Panc1 (cell line): ENCODE measurements around the gene UACA. TPM values are rescaled to one million over a fixed set of nuclear protein-coding genes. Genes with fewer than 3 reads are reported as not detected.

Experiments used
- ATAC-seq: fragments of 200-7000 bp; cut with Tn5 transposase; 2 replicates; pipeline ENCODE4 v1.9.1; 2020; ENCODE audit warnings: mild to moderate bottlenecking, moderate library complexity
- BruUV-seq: library from RNA; stranded (reverse); fragments of 400-500 nt; replicated peaks from 2 replicates; lab custom pipeline; 2021; lab: Mats Ljungman, UMichigan
- CTCF ChIA-PET: fragments of 300-600 bp; sonication (Branson Sonifier 250); formaldehyde crosslinking; loops from one replicate; lab custom pipeline; 2022; ENCODE audit warnings: antibody characterized with exemption; lab: Charles Lee
- POLR2A ChIA-PET: fragments of 300-600 bp; sonication (Branson Sonifier 250); formaldehyde crosslinking; loops from one replicate; lab custom pipeline; 2022; ENCODE audit warnings: antibody characterized with exemption; lab: Charles Lee
- DNase-seq: peaks from one replicate; pipeline ENCODE4 v3.0.0-alpha.2; 2010; ENCODE audit warnings: low read depth, low spot score
- H3K27ac ChIP-seq: 2 replicates; pipeline ENCODE4 v1.5.1; 2011; ENCODE audit warnings: mild to moderate bottlenecking, low read length, inconsistent platforms
- H3K27me3 ChIP-seq: fragments of 200-500 bp; sonication (Bioruptor generic); 2 replicates; pipeline ENCODE4 v1.6.0; 2014; ENCODE audit warnings: low read length, inconsistent platforms; ENCODE audit not compliant: control insufficient read depth, insufficient read depth
- H3K36me3 ChIP-seq: fragments of 200-500 bp; sonication (Bioruptor generic); 2 replicates; pipeline ENCODE4 v1.5.1; 2014; ENCODE audit warnings: inconsistent platforms, mild to moderate bottlenecking, low read length, moderate library complexity; ENCODE audit not compliant: control insufficient read depth, insufficient read depth
- H3K4me1 ChIP-seq: 2 replicates; pipeline ENCODE4 v1.5.1; 2011; ENCODE audit warnings: inconsistent platforms, mild to moderate bottlenecking, low read length, moderate library complexity; ENCODE audit not compliant: control insufficient read depth, insufficient read depth
- H3K4me3 ChIP-seq, 2 experiments: 2 replicates each; pipeline ENCODE4 v1.5.1; 2011 to 2012; ENCODE audit warnings: low read depth in 2 of 2, low read length in 2 of 2, mild to moderate bottlenecking in 2 of 2, inconsistent platforms in 1 of 2, moderate library complexity in 1 of 2
- H3K9me3 ChIP-seq: fragments of 200-500 bp; sonication (Bioruptor generic); 2 replicates; pipeline ENCODE4 v1.5.1; 2014; ENCODE audit warnings: low read depth, mild to moderate bottlenecking, inconsistent platforms, low read length, moderate library complexity; ENCODE audit not compliant: control insufficient read depth, insufficient read depth
- CTCF ChIP-seq: fragments of 450-650 bp; IDR thresholded peaks from 2 replicates; pipeline ENCODE4 v1.5.1; 2017; ENCODE audit warnings: mild to moderate bottlenecking
- POLR2AphosphoS5 ChIP-seq: IDR thresholded peaks from 2 replicates; pipeline ENCODE4 v1.6.1; 2012; ENCODE audit warnings: mild to moderate bottlenecking, low read depth, low read length, moderate library complexity
- REST ChIP-seq, 2 experiments: IDR thresholded peaks; 2 replicates each; pipeline ENCODE4 v1.6.1; 2011 to 2012; ENCODE audit warnings: low read depth in 2 of 2, control low read depth in 1 of 2, low read length in 1 of 2, mild to moderate bottlenecking in 1 of 2, moderate library complexity in 1 of 2; ENCODE audit not compliant: insufficient read depth in 1 of 2
- SIN3A ChIP-seq: IDR thresholded peaks from 2 replicates; pipeline ENCODE4 v1.6.1; 2012; ENCODE audit warnings: low read depth, mild to moderate bottlenecking, low read length, moderate library complexity, borderline replicate concordance; ENCODE audit not compliant: insufficient read depth
- TCF7L2 ChIP-seq: IDR thresholded peaks from 2 replicates; pipeline ENCODE4 v1.6.1; 2011; ENCODE audit warnings: mild to moderate bottlenecking, low read depth, low read length, inconsistent platforms
- in situ Hi-C: cut with HindIII; loops from 2 replicates; pipeline ENCODE4 v1.10.0; 2016; ENCODE audit warnings: low sequenced_read_pairs, low pct_unique_long_range_greater_than_20kb
- intact Hi-C: fragments of 100-400 bp; cut with micrococcal nuclease; formaldehyde crosslinking; loops from one replicate; pipeline ENCODE4 v1.10.0; 2022; ENCODE audit not compliant: unreplicated experiment
- total RNA-seq: library from RNA; stranded (reverse); gene quantifications from one replicate; pipeline ENCODE4 v1.2.1, GENCODE V29; 2021; ENCODE audit not compliant: unreplicated experiment

The UACA gene
- total RNA-seq, 1 experiment from 2014 or later = 303 TPM

GRCh38 chr15:70766597-70766996 is 3.2 kb upstream of the UACA start:
- no peaks in the 10 kb centered on the region; the same call in 1 of the 2 replicates for H3K36me3 ChIP-seq
- peak overlapping the region; percentile 100 for H3K27ac ChIP-seq
- ChIA-PET CTCF (interaction anchor here (1.2 kb wide), 1 partner anchor 45 kb away, joined by 4 read pairs; no protein-coding TSS in a partner anchor), POLR2A (no interaction called here)
- H3K27me3 ChIP-seq = no peaks in the 10 kb centered on the region
- no peaks in the 10 kb centered on the region for H3K9me3 ChIP-seq
- no peak for DNase-seq
- no peak overlapping the region for H3K4me3 ChIP-seq
- no peak for ATAC-seq
- TF ChIP-seq CTCF (no peak), REST (IDR thresholded peaks at IDR 0.05; ENCODE audit: insufficient read depth in 1 of 2, low read depth in 2 of 2, low read length in 1 of 2) (no peak), TCF7L2 (no peak)
- BruUV-seq = no TSS peak
- in situ Hi-C loops = no loop called here
- intact Hi-C loops = no loop called here
- peaks cover 52% of the 10 kb centered on the region for H3K4me1 ChIP-seq

- intact Hi-C loops (no loop called here), in situ Hi-C loops (no loop called here)
- ATAC-seq (no peak), DNase-seq (no peak)
- peaks cover 43% of the 10 kb centered on the region for H3K4me1 ChIP-seq
- no peak overlapping the region for H3K4me3 ChIP-seq
- ChIA-PET CTCF (interaction anchor here (0.6 to 1.2 kb wide), 3 partner anchors 46 to 506 kb away, joined by 3 to 11 read pairs (median 4); no protein-coding TSS in a partner anchor), POLR2A (interaction anchor here (0.5 kb wide), 1 partner anchor 666 kb away, joined by 6 read pairs; no protein-coding TSS in a partner anchor)
- H3K36me3 ChIP-seq = no peaks in the 10 kb centered on the region; the same call in 1 of the 2 replicates
- TF ChIP-seq POLR2AphosphoS5 (no peak), REST (IDR thresholded peaks at IDR 0.05; ENCODE audit: insufficient read depth in 1 of 2, low read depth in 2 of 2, low read length in 1 of 2) (no peak), SIN3A (no peak), TCF7L2 (no peak), CTCF (no peak)
- H3K9me3 ChIP-seq = no peaks in the 10 kb centered on the region
- peak overlapping the region; percentile 100 for H3K27ac ChIP-seq
- H3K27me3 ChIP-seq = no peaks in the 10 kb centered on the region
- no TSS peak for BruUV-seq
Observed at GRCh38 chr15:70765504-70766281, 2.3 kb upstream of the UACA start.
